Heart left ventricle (tissue), 16 donors: ENCODE data around the gene TTC23. TPM values are rescaled to one million over a fixed set of nuclear protein-coding genes. Genes with fewer than 3 reads are reported as not detected.

Source experiments
- ATAC-seq, 4 donors: fragments of 200-7000 bp; cut with Tn5 transposase; one replicate each; pipeline ENCODE4 v1.9.1; 2020 to 2022; ENCODE audit warnings: moderate library complexity in 4 of 4, mild to moderate bottlenecking in 3 of 4, moderate number of reproducible peaks in 1 of 4
- DNase-seq, 5 donors: peaks; one replicate each; pipeline ENCODE4 v3.0.0-alpha.2; 2020
- H3K27ac ChIP-seq, 12 donors: fragments of 200-600 bp; sonication (generic) in 4 of 12; one replicate each; pipeline versions ENCODE4 v1.5.0 to v1.8.0; 2016 to 2022; ENCODE audit warnings: mild to moderate bottlenecking in 2 of 12
- H3K27me3 ChIP-seq, 9 donors: fragments of 200-600 bp; sonication (generic) in 2 of 9; one replicate each; pipeline versions ENCODE4 v1.5.1 to v1.8.0; 2016 to 2022; ENCODE audit warnings: mild to moderate bottlenecking in 3 of 9
- H3K36me3 ChIP-seq, 9 donors: fragments of 200-600 bp; sonication (generic) in 2 of 9; one replicate each; pipeline versions ENCODE4 v1.5.0 to v1.8.0; 2018 to 2022; ENCODE audit warnings: mild to moderate bottlenecking in 2 of 9
- H3K4me1 ChIP-seq, 12 donors: fragments of 200-600 bp; sonication (generic) in 4 of 12; one replicate each; pipeline versions ENCODE4 v1.5.0 to v1.8.0; 2016 to 2022; ENCODE audit warnings: mild to moderate bottlenecking in 3 of 12
- H3K4me3 ChIP-seq, 12 donors: fragments of 200-600 bp; sonication (generic) in 4 of 12; one replicate each; pipeline versions ENCODE4 v1.5.0 to v1.8.0; 2017 to 2022; ENCODE audit warnings: mild to moderate bottlenecking in 9 of 12, moderate library complexity in 4 of 12
- H3K9me3 ChIP-seq, 12 donors: fragments of 200-600 bp; sonication (generic) in 4 of 12; one replicate each; pipeline versions ENCODE4 v1.5.0 to v1.8.0; 2016 to 2022; ENCODE audit warnings: mild to moderate bottlenecking in 1 of 12
- POLR2A ChIP-seq, 2 donors: fragments of 450-650 bp; IDR thresholded peaks; one replicate each; pipeline ENCODE4 v1.6.1; 2017; ENCODE audit warnings: antibody characterized with exemption in 2 of 2, mild to moderate bottlenecking in 2 of 2, moderate library complexity in 2 of 2
- WGBS, 4 donors: extraction: QIAGEN DNeasy Blood & Tissue Kit in 2 of 4; methylation state at CpG; one replicate each; pipeline versions ENCODE4 v1.1.5 to v1.1.7; 2013 to 2018; 5-methylcytosine and 5-hydroxymethylcytosine counted together
- intact Hi-C, 10 donors: fragments of 100-400 bp; cut with DNase I; formaldehyde crosslinking; loops; one replicate each; pipeline versions ENCODE4 v1.11.1 to v1.14.2; 2022
- polyA plus RNA-seq, 2 donors: library from polyadenylated mRNA; stranded (reverse); fragments of 200-250 nt; gene quantifications; one replicate each; pipeline ENCODE4 v1.2.3, GENCODE V29; 2013
- total RNA-seq, 9 donors: library from RNA; depleted of rRNA in 2 of 9; stranded (reverse); fragments of >200 nt in 2 of 9; fragmentation: NEBNext Ultra II Directional in 3 of 9; extraction: Animal tissue kit (Norgen Biotek cat#: 25700) in 3 of 9; gene quantifications; one replicate each; pipeline versions ENCODE4 v1.1.0 to v1.2.4, GENCODE V29; 2016 to 2023
- TF ChIP-seq, protein P1 (sequence below), 12 donors: fragments of 200-600 bp; sonication (generic) in 4 of 12; IDR thresholded peaks; one replicate each; pipeline versions ENCODE4 v1.5.0 to v1.8.0; 2018 to 2022; ENCODE audit warnings: antibody characterized with exemption in 12 of 12, mild to moderate bottlenecking in 5 of 12
- donor health status: ischemic (EF 13 %, LVEDD 7.1; RV severe dilation, severe dysfunction).
- donor health status: healthy with polysubstance abuse.
- donor health status: DM: no; HTN: yes; CAD: no.
- donor health status: DM: no; HTN: no; CAD: no.
- donor health status: ischemic (EF 25% LVEDD 6.9; RV normal size, moderate dysfunction).
- donor health status: ischemic (EF 25% LVEDD 5.7; RV mildly dilated, moderate dysfunction).
- donor health status: healthy.
- donor health status: DM: yes; HTN: yes; CAD: no.
- donor health status: ischemic (EF 35%, LVEDD 5.7; RV mildly dilated, moderate dysfunction).
- donor health status: nonischemic (EF 11% LVEDD 7.7; RV severe dilation, severe dysfunction).
- donor health status: DM: yes; HTN: yes; CAD: no.
- donor health status: PGD.
- donor health status: ischemic (EF 29% LVEDD 5.4; RV normal size, mild dysfunction).
- donor health status: nonischemic (EF 23%, LVEDD 6.1; RV moderate dilation, normal function).

Gene TTC23
- total and polyA plus RNA-seq, 11 donors: 5.7 to 19.5 (median 10.4) TPM

GRCh38 chr15:99279290-99279689 lies 29.9 kb upstream of the TTC23 start:
- DNase-seq: no peak
- intact Hi-C loops: loop anchor here in 2 of 10 donors (5.0 to 10.0 kb wide), 4 partner anchors 446 to 636 kb away; no protein-coding TSS in a partner anchor
- ATAC-seq: no peak
- peaks cover 0 to 7% (median 0%) of the 10 kb centered on the region in 9 donors for H3K36me3 ChIP-seq
- no peak overlapping the region for H3K27ac ChIP-seq
- TF ChIP-seq, protein P1, sequence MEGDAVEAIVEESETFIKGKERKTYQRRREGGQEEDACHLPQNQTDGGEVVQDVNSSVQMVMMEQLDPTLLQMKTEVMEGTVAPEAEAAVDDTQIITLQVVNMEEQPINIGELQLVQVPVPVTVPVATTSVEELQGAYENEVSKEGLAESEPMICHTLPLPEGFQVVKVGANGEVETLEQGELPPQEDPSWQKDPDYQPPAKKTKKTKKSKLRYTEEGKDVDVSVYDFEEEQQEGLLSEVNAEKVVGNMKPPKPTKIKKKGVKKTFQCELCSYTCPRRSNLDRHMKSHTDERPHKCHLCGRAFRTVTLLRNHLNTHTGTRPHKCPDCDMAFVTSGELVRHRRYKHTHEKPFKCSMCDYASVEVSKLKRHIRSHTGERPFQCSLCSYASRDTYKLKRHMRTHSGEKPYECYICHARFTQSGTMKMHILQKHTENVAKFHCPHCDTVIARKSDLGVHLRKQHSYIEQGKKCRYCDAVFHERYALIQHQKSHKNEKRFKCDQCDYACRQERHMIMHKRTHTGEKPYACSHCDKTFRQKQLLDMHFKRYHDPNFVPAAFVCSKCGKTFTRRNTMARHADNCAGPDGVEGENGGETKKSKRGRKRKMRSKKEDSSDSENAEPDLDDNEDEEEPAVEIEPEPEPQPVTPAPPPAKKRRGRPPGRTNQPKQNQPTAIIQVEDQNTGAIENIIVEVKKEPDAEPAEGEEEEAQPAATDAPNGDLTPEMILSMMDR (IDR thresholded peaks at IDR 0.05): no peak
- no peak for TF ChIP-seq POLR2A (IDR thresholded peaks at IDR 0.05)
- no peak overlapping the region for H3K4me3 ChIP-seq
- WGBS, 4 donors: 88 to 98% (median 89%) methylated on average over 3 of the region's 3 CpGs
- H3K9me3 ChIP-seq: no peaks in the 10 kb centered on the region
- H3K4me1 ChIP-seq: peaks cover 0 to 20% (median 4%) of the 10 kb centered on the region in 12 donors
- H3K27me3 ChIP-seq: no peaks in the 10 kb centered on the region

DNA sequence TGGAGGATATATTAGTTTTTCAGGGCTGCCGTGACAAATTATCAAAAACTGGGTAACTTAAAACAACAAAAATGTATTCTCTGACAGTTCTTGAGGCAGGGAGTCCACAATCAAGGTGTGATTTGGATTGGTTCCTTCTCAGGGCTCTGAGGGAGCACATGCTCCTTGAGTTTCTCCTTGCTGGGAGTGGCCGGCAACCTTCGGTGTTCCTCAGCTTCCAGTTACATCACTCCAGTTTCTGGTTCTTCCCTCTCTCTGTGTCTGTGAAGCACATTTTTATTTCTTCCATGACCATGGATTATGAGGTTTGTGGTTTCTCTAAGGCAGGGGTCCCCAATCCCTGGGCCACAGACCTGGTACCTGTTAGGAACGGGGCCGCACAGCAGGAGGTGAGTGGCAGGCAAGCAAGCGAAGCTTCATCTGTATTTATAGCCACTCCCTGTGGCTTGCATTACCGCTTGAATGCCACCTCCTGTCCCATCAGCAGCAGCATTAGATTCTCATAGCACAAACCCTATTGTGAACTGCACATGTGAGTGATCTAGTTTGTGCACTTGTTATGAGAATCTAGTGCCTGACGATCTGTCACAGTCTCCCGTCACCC lies 26.2 kb upstream of the TTC23 start:
- no peaks in the 10 kb centered on the region for H3K9me3 ChIP-seq
- DNase-seq (no peak), ATAC-seq (no peak)
- intact Hi-C loops: loop anchor here in 2 of 10 donors (5.0 to 10.0 kb wide), 4 partner anchors 449 to 639 kb away; no protein-coding TSS in a partner anchor
- TF ChIP-seq, protein P1 (IDR thresholded peaks at IDR 0.05): no peak
- no peak for TF ChIP-seq POLR2A (IDR thresholded peaks at IDR 0.05)
- peaks cover 0 to 7% (median 0%) of the 10 kb centered on the region in 9 donors for H3K36me3 ChIP-seq
- no peak overlapping the region for H3K27ac ChIP-seq
- H3K4me3 ChIP-seq: no peak overlapping the region
- no peaks in the 10 kb centered on the region for H3K27me3 ChIP-seq
- WGBS, 4 donors: 88 to 98% (median 92%) methylated on average over 9 of the region's 9 CpGs
- H3K4me1 ChIP-seq: peaks cover 0 to 14% (median 0%) of the 10 kb centered on the region in 12 donors

GRCh38 chr15:99275061-99275460 lies 25.7 kb upstream of the TTC23 start:
- TF ChIP-seq, protein P1 (IDR thresholded peaks at IDR 0.05): no peak
- no peak for TF ChIP-seq POLR2A (IDR thresholded peaks at IDR 0.05)
- intact Hi-C loops: loop anchor here in 2 of 10 donors (5.0 to 10.0 kb wide), 4 partner anchors 450 to 640 kb away; no protein-coding TSS in a partner anchor
- DNase-seq: no peak
- WGBS, 4 donors: 91 to 96% (median 95%) methylated on average over 2 of the region's 2 CpGs
- H3K27me3 ChIP-seq: no peaks in the 10 kb centered on the region
- no peak overlapping the region for H3K27ac ChIP-seq
- H3K36me3 ChIP-seq: peaks cover 0 to 7% (median 0%) of the 10 kb centered on the region in 9 donors
- H3K9me3 ChIP-seq: no peaks in the 10 kb centered on the region
- peaks cover 0 to 14% (median 0%) of the 10 kb centered on the region in 12 donors for H3K4me1 ChIP-seq
- no peak overlapping the region for H3K4me3 ChIP-seq
- ATAC-seq: no peak

DNA sequence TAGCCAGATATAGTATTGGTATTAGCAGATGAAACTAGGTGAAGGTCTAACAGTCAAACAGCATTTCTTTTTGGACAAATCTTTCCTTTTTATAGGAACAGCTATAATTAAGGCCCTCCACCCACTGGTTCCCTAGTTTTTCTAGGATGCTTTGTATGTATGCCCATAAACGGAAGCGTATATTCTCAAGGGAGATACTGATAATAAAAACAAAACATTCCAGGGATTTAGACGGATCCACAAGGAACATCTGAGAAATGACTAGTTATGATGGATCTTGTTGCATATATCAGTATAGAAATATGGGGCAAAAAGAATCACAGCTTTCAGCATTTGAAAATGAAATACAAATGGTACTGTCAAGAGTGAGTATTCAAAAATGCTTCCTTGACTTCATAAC lies 24.4 kb upstream of the TTC23 start:
- Histone ChIP-seq H3K27ac (no peak overlapping the region), H3K4me3 (no peak overlapping the region), H3K36me3 (peaks cover 0 to 3% (median 0%) of the 10 kb centered on the region in 9 donors), H3K4me1 (peaks cover 0 to 14% (median 0%) of the 10 kb centered on the region in 12 donors), H3K9me3 (no peaks in the 10 kb centered on the region), H3K27me3 (no peaks in the 10 kb centered on the region)
- ATAC-seq (peak in 1 of 4 donors; percentile 42), DNase-seq (no peak)
- 49 to 64% (median 58%) methylated on average over 3 of the region's 3 CpGs for WGBS, 4 donors
- intact Hi-C loops: loop anchor here in 8 of 10 donors (1.0 to 10.0 kb wide), 6 partner anchors 451 to 641 kb away; no protein-coding TSS in a partner anchor
- TF ChIP-seq, protein P1 (IDR thresholded peaks at IDR 0.05): no peak
- TF ChIP-seq POLR2A (IDR thresholded peaks at IDR 0.05): no peak
